Measurements from ENCODE around the gene ADAT3.

Gene ADAT3

DNA sequence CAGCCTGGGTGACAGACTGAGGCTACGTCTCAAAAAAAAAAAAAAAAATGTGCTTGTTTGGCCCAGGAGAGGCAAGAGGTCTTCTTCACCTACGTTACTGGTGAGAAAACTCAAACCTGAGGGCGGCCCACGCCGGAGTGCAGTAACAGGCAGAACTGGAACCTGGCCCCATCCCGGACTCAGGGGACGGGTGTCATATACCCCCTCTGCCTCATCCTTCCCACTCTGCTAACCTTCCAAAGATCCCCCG, 414 bp upstream of the ADAT3 start:
- Histone ChIP-seq H4K20me1 (ENCODE audit: insufficient read depth) (no peaks in the 10 kb centered on the region), H3K27ac (no peak overlapping the region), H3K36me3 (ENCODE audit: insufficient read depth) (no peaks in the 10 kb centered on the region), H3K4me3 (IDR thresholded peaks at IDR 0.05; ENCODE audit: insufficient read depth, low read depth, low read length) (no peak overlapping the region), H2AFZ (ENCODE audit: low read depth) (peak overlapping the region; percentile 49; the same call in 1 of the 2 replicates), H3K27me3 (ENCODE audit: insufficient read depth, low read depth) (no peaks in the 10 kb centered on the region), H3K79me2 (ENCODE audit: insufficient read depth, low read depth) (peaks cover 22% of the 10 kb centered on the region; the same call in 1 of the 2 replicates), H3K9ac (no peak overlapping the region), H3K4me2 (peak overlapping the region; percentile 27; the same call in 1 of the 2 replicates), H3K4me1 (ENCODE audit: low read depth, poor library complexity, severe bottlenecking) (peaks cover 23% of the 10 kb centered on the region)
- TF ChIP-seq, protein P1, sequence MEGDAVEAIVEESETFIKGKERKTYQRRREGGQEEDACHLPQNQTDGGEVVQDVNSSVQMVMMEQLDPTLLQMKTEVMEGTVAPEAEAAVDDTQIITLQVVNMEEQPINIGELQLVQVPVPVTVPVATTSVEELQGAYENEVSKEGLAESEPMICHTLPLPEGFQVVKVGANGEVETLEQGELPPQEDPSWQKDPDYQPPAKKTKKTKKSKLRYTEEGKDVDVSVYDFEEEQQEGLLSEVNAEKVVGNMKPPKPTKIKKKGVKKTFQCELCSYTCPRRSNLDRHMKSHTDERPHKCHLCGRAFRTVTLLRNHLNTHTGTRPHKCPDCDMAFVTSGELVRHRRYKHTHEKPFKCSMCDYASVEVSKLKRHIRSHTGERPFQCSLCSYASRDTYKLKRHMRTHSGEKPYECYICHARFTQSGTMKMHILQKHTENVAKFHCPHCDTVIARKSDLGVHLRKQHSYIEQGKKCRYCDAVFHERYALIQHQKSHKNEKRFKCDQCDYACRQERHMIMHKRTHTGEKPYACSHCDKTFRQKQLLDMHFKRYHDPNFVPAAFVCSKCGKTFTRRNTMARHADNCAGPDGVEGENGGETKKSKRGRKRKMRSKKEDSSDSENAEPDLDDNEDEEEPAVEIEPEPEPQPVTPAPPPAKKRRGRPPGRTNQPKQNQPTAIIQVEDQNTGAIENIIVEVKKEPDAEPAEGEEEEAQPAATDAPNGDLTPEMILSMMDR (conservative IDR thresholded peaks at IDR 0.05; ENCODE audit: low read depth, low read length) = no peak

DNA sequence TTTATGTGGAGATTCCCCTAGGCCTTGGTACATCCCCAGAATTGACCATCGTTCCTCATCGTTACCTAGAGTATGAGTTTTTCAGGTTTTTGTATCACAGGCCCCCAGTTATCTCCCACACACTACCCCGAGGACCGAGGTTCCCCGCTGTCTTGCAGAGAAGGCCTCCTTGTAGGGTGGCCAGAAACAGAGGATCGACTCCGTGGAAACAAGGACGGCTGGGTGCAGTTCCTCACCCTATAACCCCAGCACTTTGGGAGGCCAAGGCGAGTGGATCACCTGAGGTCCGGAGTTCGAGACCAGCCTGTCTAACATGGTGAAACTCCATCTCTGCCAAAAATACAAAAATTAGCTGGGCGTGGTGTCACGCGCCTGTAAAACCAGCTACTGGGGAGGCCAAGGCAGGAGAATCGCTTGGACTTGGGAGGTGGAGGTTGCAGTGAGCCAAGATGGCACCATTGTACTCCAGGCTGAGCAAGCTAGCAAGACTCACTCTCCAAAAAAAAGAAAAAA, 720 bp downstream of the ADAT3 start:
- H2AFZ ChIP-seq (ENCODE audit: low read depth) = peak overlapping the region; percentile 69
- no peaks in the 10 kb centered on the region for H4K20me1 ChIP-seq (ENCODE audit: insufficient read depth)
- TF ChIP-seq, protein P1 (conservative IDR thresholded peaks at IDR 0.05; ENCODE audit: low read depth, low read length) = no peak
- no peaks in the 10 kb centered on the region for H3K27me3 ChIP-seq (ENCODE audit: insufficient read depth, low read depth)
- peaks cover 23% of the 10 kb centered on the region for H3K4me1 ChIP-seq (ENCODE audit: low read depth, poor library complexity, severe bottlenecking)
- peak overlapping the region; percentile 66 for H3K4me2 ChIP-seq
- no peaks in the 10 kb centered on the region for H3K36me3 ChIP-seq (ENCODE audit: insufficient read depth)
- H3K27ac ChIP-seq = peak overlapping the region; percentile 44; the same call in 1 of the 2 replicates
- H3K4me3 ChIP-seq (IDR thresholded peaks at IDR 0.05; ENCODE audit: insufficient read depth, low read depth, low read length) = no peak overlapping the region
- H3K9ac ChIP-seq = peak overlapping the region; percentile 68; the same call in 1 of the 2 replicates
- peaks cover 31% of the 10 kb centered on the region; the same call in 1 of the 2 replicates for H3K79me2 ChIP-seq (ENCODE audit: insufficient read depth, low read depth)

DNA sequence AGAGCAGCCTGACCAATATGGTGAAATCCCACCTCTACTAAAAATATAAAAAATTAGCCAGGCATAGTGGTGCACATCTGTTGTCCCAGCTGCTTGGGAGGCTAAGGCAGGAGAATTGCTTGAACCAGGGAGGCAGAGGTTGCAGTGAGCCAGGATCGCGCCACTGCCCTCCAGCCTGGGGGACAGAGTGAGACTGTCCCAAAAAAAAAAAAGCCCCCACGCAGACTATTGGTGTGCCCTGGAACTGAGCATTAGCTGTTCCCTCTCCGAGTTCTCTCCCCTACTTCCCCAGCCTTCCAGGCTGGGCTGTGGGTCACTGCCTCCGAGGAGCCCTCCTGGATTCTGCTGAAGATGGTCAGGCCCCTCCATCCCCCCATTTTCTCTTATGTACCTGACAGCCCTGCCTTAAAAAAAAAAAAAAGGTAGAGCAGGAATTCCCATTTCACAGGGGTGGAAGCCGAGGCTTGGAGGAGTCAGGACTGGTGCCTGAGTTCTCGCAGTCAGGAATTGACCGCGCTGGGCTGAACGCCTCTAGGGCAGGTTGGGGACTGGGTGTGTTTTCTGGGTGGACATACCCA, 1.9 kb downstream of the ADAT3 start:
- Histone ChIP-seq H3K4me3 (IDR thresholded peaks at IDR 0.05; ENCODE audit: insufficient read depth, low read depth, low read length) (no peak overlapping the region), H3K4me2 (no peak overlapping the region), H3K36me3 (ENCODE audit: insufficient read depth) (no peaks in the 10 kb centered on the region), H3K27ac (no peak overlapping the region), H3K79me2 (ENCODE audit: insufficient read depth, low read depth) (peaks cover 31% of the 10 kb centered on the region; the same call in 1 of the 2 replicates), H4K20me1 (ENCODE audit: insufficient read depth) (no peaks in the 10 kb centered on the region), H2AFZ (ENCODE audit: low read depth) (no peak overlapping the region), H3K4me1 (ENCODE audit: low read depth, poor library complexity, severe bottlenecking) (peaks cover 23% of the 10 kb centered on the region), H3K9ac (no peak overlapping the region), H3K27me3 (ENCODE audit: insufficient read depth, low read depth) (no peaks in the 10 kb centered on the region)
- TF ChIP-seq, protein P1 (conservative IDR thresholded peaks at IDR 0.05; ENCODE audit: low read depth, low read length) = no peak

DNA sequence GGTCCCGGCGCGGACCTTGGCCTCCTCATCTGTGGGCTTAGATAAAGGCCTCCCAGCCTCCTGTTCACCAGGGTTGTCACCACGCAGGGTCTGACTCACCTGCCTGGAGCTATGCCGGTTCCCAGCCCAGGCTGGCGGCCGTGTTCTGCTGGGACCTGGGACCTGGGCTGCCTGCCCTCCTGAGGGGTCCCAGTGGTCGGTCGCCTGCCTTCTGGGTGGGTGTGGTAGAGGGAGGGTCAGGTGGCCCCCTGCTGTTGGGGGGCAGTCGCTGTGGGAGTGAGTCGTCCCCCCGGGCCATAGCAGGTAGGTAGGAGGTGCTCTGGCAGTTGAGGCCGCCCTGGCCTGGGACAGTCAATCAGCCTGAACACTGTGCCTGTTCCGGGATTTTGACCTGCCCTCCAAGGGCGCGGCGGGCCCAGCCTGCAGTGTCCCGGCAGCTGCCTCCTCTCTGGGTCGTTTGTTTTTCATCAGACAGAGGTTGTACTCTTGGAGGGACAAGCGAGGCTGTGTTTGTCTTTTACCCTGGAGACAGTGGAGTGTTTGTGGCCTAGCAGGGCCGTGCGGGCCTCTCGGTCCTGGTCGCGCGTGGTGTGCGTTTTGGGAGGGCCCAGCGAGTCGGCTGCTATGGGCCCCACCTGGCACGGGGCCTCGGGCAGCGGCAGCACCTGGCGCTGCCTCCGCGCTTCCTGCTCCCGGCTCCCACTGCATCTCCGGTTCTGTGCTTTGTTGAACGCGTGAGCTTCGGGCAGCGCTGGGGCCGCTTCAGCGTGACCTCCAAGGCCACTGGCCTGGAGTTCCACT, 2.6 kb downstream of the ADAT3 start:
- H3K27me3 ChIP-seq (ENCODE audit: insufficient read depth, low read depth) = no peaks in the 10 kb centered on the region
- H3K4me1 ChIP-seq (ENCODE audit: low read depth, poor library complexity, severe bottlenecking) = peaks cover 23% of the 10 kb centered on the region
- no peak overlapping the region for H3K4me3 ChIP-seq (IDR thresholded peaks at IDR 0.05; ENCODE audit: insufficient read depth, low read depth, low read length)
- H3K9ac ChIP-seq = no peak overlapping the region
- no peak overlapping the region for H2AFZ ChIP-seq (ENCODE audit: low read depth)
- TF ChIP-seq, protein P1 (conservative IDR thresholded peaks at IDR 0.05; ENCODE audit: low read depth, low read length) = no peak
- peaks cover 31% of the 10 kb centered on the region; the same call in 1 of the 2 replicates for H3K79me2 ChIP-seq (ENCODE audit: insufficient read depth, low read depth)
- H3K27ac ChIP-seq = no peak overlapping the region
- H3K4me2 ChIP-seq = no peak overlapping the region
- H4K20me1 ChIP-seq (ENCODE audit: insufficient read depth) = no peaks in the 10 kb centered on the region
- H3K36me3 ChIP-seq (ENCODE audit: insufficient read depth) = no peaks in the 10 kb centered on the region

Measured in KMS-11 (cell line).